Body of pancreas (tissue), 4 donors: ENCODE data around the gene CACNA1E.

Source experiments
- POLR2A ChIP-seq, 3 donors: fragments of 450-650 bp; IDR thresholded peaks; one replicate each; pipeline ENCODE4 v1.6.1; 2016; ENCODE audit warnings: antibody characterized with exemption in 3 of 3, mild to moderate bottlenecking in 2 of 3
- TF ChIP-seq, protein P1 (sequence below), 7 experiments: fragments of 450-650 bp in 4 of 7; fragments of 200-600 bp in 3 of 7; sonication (generic) in 3 of 7; IDR thresholded peaks; one replicate each; pipeline ENCODE4 v1.5.1; 2016 to 2019; ENCODE audit warnings: antibody characterized with exemption in 7 of 7

DNA sequence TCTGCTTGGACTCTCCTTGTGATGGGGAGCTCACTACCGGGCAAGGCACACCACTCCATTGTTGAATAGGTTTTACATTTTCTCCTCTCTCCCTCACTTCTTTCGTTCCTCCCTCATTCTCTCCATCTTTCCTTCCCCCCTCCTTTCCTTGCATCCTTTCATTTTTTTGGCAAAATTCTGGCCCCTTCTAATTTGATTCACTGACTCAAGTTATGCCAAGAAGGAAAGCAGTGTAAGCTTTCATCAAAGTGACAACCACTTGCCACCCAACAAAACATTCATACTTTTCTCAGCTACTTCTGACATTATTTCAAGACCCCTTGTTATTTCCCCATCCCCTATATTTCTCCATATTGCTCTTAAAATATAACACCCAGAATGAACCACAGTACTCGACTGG lies 68.4 kb downstream of the CACNA1E start:
- TF ChIP-seq POLR2A (IDR thresholded peaks at IDR 0.05) = no peak
- TF ChIP-seq, protein P1, sequence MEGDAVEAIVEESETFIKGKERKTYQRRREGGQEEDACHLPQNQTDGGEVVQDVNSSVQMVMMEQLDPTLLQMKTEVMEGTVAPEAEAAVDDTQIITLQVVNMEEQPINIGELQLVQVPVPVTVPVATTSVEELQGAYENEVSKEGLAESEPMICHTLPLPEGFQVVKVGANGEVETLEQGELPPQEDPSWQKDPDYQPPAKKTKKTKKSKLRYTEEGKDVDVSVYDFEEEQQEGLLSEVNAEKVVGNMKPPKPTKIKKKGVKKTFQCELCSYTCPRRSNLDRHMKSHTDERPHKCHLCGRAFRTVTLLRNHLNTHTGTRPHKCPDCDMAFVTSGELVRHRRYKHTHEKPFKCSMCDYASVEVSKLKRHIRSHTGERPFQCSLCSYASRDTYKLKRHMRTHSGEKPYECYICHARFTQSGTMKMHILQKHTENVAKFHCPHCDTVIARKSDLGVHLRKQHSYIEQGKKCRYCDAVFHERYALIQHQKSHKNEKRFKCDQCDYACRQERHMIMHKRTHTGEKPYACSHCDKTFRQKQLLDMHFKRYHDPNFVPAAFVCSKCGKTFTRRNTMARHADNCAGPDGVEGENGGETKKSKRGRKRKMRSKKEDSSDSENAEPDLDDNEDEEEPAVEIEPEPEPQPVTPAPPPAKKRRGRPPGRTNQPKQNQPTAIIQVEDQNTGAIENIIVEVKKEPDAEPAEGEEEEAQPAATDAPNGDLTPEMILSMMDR (IDR thresholded peaks at IDR 0.05) = no peak
